Stimulated activated CD4-positive, alpha-beta T cell treated with anti-CD3 and anti-CD28 coated beads, Interleukin-1b, Interleukin-23, amount 100 ng/mL, for 48 hours (primary cell): ENCODE measurements around the gene NFKBIZ.
"Not testable (repeated sequence)": the region's sequence is repeated elsewhere in the genome, so short reads cannot be mapped to it uniquely, and the experiment has no call there.

ENCODE experiments used
- DNase-seq: peaks from one replicate; pipeline ENCODE4 v3.0.0-alpha.2; 2020

NFKBIZ gene

GRCh38 chr3:101851850-101852714, 2.8 kb downstream of the NFKBIZ start:
- DNase-seq: no peak

- no peak for DNase-seq
Observed at GRCh38 chr3:101852983-101853840, 3.9 kb downstream of the NFKBIZ start.

GRCh38 chr3:101853982-101854381, 4.7 kb downstream of the NFKBIZ start:
- DNase-seq: no peak

GRCh38 chr3:101854608-101855304, 5.4 kb downstream of the NFKBIZ start:
- no peak for DNase-seq

- no peak for DNase-seq
Observed at GRCh38 chr3:101857301-101857741, 8.0 kb downstream of the NFKBIZ start.

GRCh38 chr3:101858464-101859030, 9.2 kb downstream of the NFKBIZ start:
- DNase-seq: no peak

- DNase-seq: no peak
Observed at GRCh38 chr3:101859882-101860448, 10.7 kb downstream of the NFKBIZ start.

GRCh38 chr3:101861212-101861788, 12.0 kb downstream of the NFKBIZ start:
- no peak for DNase-seq

GRCh38 chr3:101861789-101862415, 12.6 kb downstream of the NFKBIZ start:
- DNase-seq: no peak

- no peak for DNase-seq
Observed at GRCh38 chr3:101862416-101863165, 13.3 kb downstream of the NFKBIZ start.

GRCh38 chr3:101864926-101865325, 15.6 kb downstream of the NFKBIZ start:
- DNase-seq: not testable (repeated sequence)

GRCh38 chr3:101865751-101866509, 16.6 kb downstream of the NFKBIZ start:
- DNase-seq: no peak

GRCh38 chr3:101867511-101867910, 18.2 kb downstream of the NFKBIZ start:
- DNase-seq: no peak

- no peak for DNase-seq
Observed at GRCh38 chr3:101867996-101868395, 18.7 kb downstream of the NFKBIZ start.

- no peak for DNase-seq
Observed at GRCh38 chr3:101868534-101869464, 19.5 kb downstream of the NFKBIZ start.

GRCh38 chr3:101870138-101870537, 20.8 kb downstream of the NFKBIZ start:
- no peak for DNase-seq

- DNase-seq: no peak
Observed at GRCh38 chr3:101873619-101874018, 24.3 kb downstream of the NFKBIZ start.

GRCh38 chr3:101876142-101876541, 26.8 kb downstream of the NFKBIZ start:
- DNase-seq: no peak

GRCh38 chr3:101878589-101878988, 29.3 kb downstream of the NFKBIZ start:
- DNase-seq: no peak
